ENCODE results near the gene LHX5.

LHX5 gene

GRCh38 chr12:113464852-113465719, 6.6 kb downstream of the LHX5 start:
- DNase-seq, result no peak

GRCh38 chr12:113464452-113464775, 7.3 kb downstream of the LHX5 start:
- no peak for DNase-seq

- peak; percentile 23 for DNase-seq
Observed at GRCh38 chr12:113463746-113464451, 7.8 kb downstream of the LHX5 start.

- no peak for DNase-seq
Observed at GRCh38 chr12:113462998-113463745, 8.5 kb downstream of the LHX5 start.

- DNase-seq, result peak; percentile 87
Observed at GRCh38 chr12:113462117-113462774, 9.4 kb downstream of the LHX5 start.

- peak; percentile 53 for DNase-seq
Observed at GRCh38 chr12:113461666-113462065, 10.0 kb downstream of the LHX5 start.

GRCh38 chr12:113459981-113460380, 11.7 kb downstream of the LHX5 start:
- no peak for DNase-seq

- no peak for DNase-seq
Observed at GRCh38 chr12:113457710-113458109, 14.0 kb downstream of the LHX5 start.

GRCh38 chr12:113457185-113457584, 14.5 kb downstream of the LHX5 start:
- DNase-seq, result no peak

- DNase-seq, result no peak
Observed at GRCh38 chr12:113456761-113457160, 14.9 kb downstream of the LHX5 start.

GRCh38 chr12:113456199-113456598, 15.5 kb downstream of the LHX5 start:
- no peak for DNase-seq

- no peak for DNase-seq
Observed at GRCh38 chr12:113453330-113453729, 18.3 kb downstream of the LHX5 start.

- no peak for DNase-seq
Observed at GRCh38 chr12:113452458-113452857, 19.2 kb downstream of the LHX5 start.

- DNase-seq, result no peak
Observed at GRCh38 chr12:113449839-113450238, 21.8 kb downstream of the LHX5 start.

GRCh38 chr12:113449299-113449698, 22.4 kb downstream of the LHX5 start:
- DNase-seq, result no peak

- no peak for DNase-seq
Observed at GRCh38 chr12:113448873-113449272, 22.8 kb downstream of the LHX5 start.

GRCh38 chr12:113445544-113446171, 26.0 kb downstream of the LHX5 start:
- DNase-seq, result peak; percentile 82

GRCh38 chr12:113443030-113443539, 28.6 kb downstream of the LHX5 start:
- DNase-seq, result no peak

- DNase-seq, result no peak
Observed at GRCh38 chr12:113440947-113441782, 30.5 kb downstream of the LHX5 start.

- DNase-seq, result no peak
Observed at GRCh38 chr12:113440336-113440735, 31.3 kb downstream of the LHX5 start.

- peak; percentile 54 for DNase-seq
Observed at GRCh38 chr12:113439606-113440030, 32.1 kb downstream of the LHX5 start.

GRCh38 chr12:113439301-113439597, 32.4 kb downstream of the LHX5 start:
- no peak for DNase-seq
